GM12878 (cell line): Measurements from ENCODE around the gene CALHM1. TPM values are rescaled to one million over a fixed set of nuclear protein-coding genes. Genes with fewer than 3 reads are reported as not detected.

Experiments used
- ATAC-seq: fragments of 200-7000 bp; cut with Tn5 transposase; 3 replicates; pipeline ENCODE4 v1.9.1; 2020; ENCODE audit warnings: mild to moderate bottlenecking, moderate library complexity
- BruUV-seq: library from RNA; stranded (reverse); fragments of 400-500 nt; replicated peaks from 2 replicates; lab custom pipeline; 2021; lab: Mats Ljungman, UMichigan
- CTCF ChIA-PET: fragments of 300-600 bp; sonication (Branson Sonifier 250); formaldehyde crosslinking; extraction: SDS; loops from one replicate; lab custom pipeline; 2021; ENCODE audit warnings: inconsistent platforms; lab: Yijun Ruan, JAX
- POLR2A ChIA-PET: fragments of 350-600 bp; formaldehyde crosslinking; extraction: SDS; loops from one replicate; lab custom pipeline; 2021; ENCODE audit warnings: inconsistent platforms; lab: Charles Lee
- RAD21 ChIA-PET: fragments of 300-600 bp; sonication (Branson Sonifier 250); formaldehyde crosslinking; loops from one replicate; lab custom pipeline; 2023; ENCODE audit warnings: antibody characterized with exemption; ENCODE audit not compliant: unreplicated experiment; lab: Charles Lee
- SMC1A ChIA-PET: fragments of 300-600 bp; sonication (Branson Sonifier 250); formaldehyde crosslinking; loops from one replicate; lab custom pipeline; 2023; ENCODE audit not compliant: unreplicated experiment, uncharacterized antibody; lab: Charles Lee
- DNase-seq: peaks from one replicate; pipeline ENCODE4 v3.0.0-alpha.2; 2011; ENCODE audit warnings: low read depth, low spot score
- FAIRE-seq: peaks from 3 replicates; lab custom pipeline; 2011; peaks lifted over from hg19 to GRCh38; lab: Jason Lieb, UNC
- H2AFZ ChIP-seq: 2 replicates; pipeline ENCODE4 v1.6.0; 2011; ENCODE audit warnings: low read depth, low read length, control low read depth; ENCODE audit not compliant: control insufficient read depth
- H3K27ac ChIP-seq: 2 replicates; pipeline ENCODE4 v1.5.1; 2011; ENCODE audit warnings: control low read depth; ENCODE audit not compliant: control insufficient read depth, insufficient read depth
- H3K27me3 ChIP-seq, 2 experiments: replicated peaks in 1 of 2; 2 replicates each; pipeline versions ENCODE4 v1.6.0 to v1.6.1; 2011; ENCODE audit warnings: low read length in 1 of 2; ENCODE audit not compliant: control insufficient read depth in 2 of 2, insufficient read depth in 2 of 2
- H3K36me3 ChIP-seq, 2 experiments: 2 replicates each; pipeline ENCODE4 v1.5.1; 2011; ENCODE audit warnings: low read length in 1 of 2; ENCODE audit not compliant: control insufficient read depth in 2 of 2, insufficient read depth in 2 of 2
- H3K4me1 ChIP-seq: 2 replicates; pipeline ENCODE4 v1.6.1; 2011; ENCODE audit warnings: mild to moderate bottlenecking, low read length, moderate library complexity, mixed read lengths; ENCODE audit not compliant: control insufficient read depth, insufficient read depth
- H3K4me2 ChIP-seq: 2 replicates; pipeline ENCODE4 v1.6.0; 2011; ENCODE audit warnings: control low read depth; ENCODE audit not compliant: control insufficient read depth, insufficient read depth
- H3K4me3 ChIP-seq: fragments of 200-600 bp; sonication (generic); 2 replicates; pipeline ENCODE4 v1.5.1; 2016
- H3K79me2 ChIP-seq: 2 replicates; pipeline ENCODE4 v1.6.0; 2011; ENCODE audit warnings: low read length; ENCODE audit not compliant: control insufficient read depth, insufficient read depth
- H3K9ac ChIP-seq: 2 replicates; pipeline ENCODE4 v1.8.0; 2011; ENCODE audit warnings: low read length, control low read depth, mixed read lengths; ENCODE audit not compliant: control insufficient read depth, insufficient read depth
- H3K9me3 ChIP-seq: replicated peaks from 3 replicates; pipeline ENCODE4 v1.5.1; 2011; ENCODE audit warnings: mild to moderate bottlenecking, low read length; ENCODE audit not compliant: control insufficient read depth, insufficient read depth
- H4K20me1 ChIP-seq: 2 replicates; pipeline ENCODE4 v1.6.0; 2011; ENCODE audit not compliant: control insufficient read depth, insufficient read depth
- CHD4 ChIP-seq: fragments of 200-600 bp; sonication (generic); IDR thresholded peaks from 2 replicates; pipeline ENCODE4 v1.6.1; 2016; ENCODE audit warnings: mild to moderate bottlenecking
- LARP7 ChIP-seq: fragments of 450-650 bp; IDR thresholded peaks from 2 replicates; pipeline ENCODE4 v1.6.1; 2017; ENCODE audit warnings: mild to moderate bottlenecking
- POLR2A ChIP-seq: IDR thresholded peaks from 2 replicates; pipeline ENCODE4 v1.6.1; 2011; ENCODE audit warnings: low read depth, mild to moderate bottlenecking, low read length
- POU2F2 ChIP-seq: IDR thresholded peaks from 3 replicates; pipeline ENCODE4 v1.6.1; 2011; ENCODE audit warnings: low read depth, mild to moderate bottlenecking, low read length, borderline replicate concordance
- RELB ChIP-seq: fragments of 450-650 bp; IDR thresholded peaks from 2 replicates; pipeline ENCODE4 v1.6.1; 2017; ENCODE audit warnings: low read depth, mild to moderate bottlenecking, moderate library complexity
- STAT1 ChIP-seq: fragments of 450-650 bp; conservative IDR thresholded peaks from 2 replicates; pipeline ENCODE4 v1.6.1; 2014; ENCODE audit warnings: antibody characterized with exemption, mild to moderate bottlenecking
- WGBS: methylation state at CpG from one replicate; pipeline ENCODE4 v1.1.6; 2016; ENCODE audit warnings: low lambda C conversion rate; ENCODE audit not compliant: insufficient replicate concordance, insufficient coverage; ENCODE audit errors: missing lambda C conversion rate; 5-methylcytosine and 5-hydroxymethylcytosine counted together
- in situ Hi-C: fragments of 300-500 bp; cut with MboI; formaldehyde crosslinking; loops from 9 replicates; pipeline ENCODE4 v1.14.3; 2018; ENCODE audit warnings: mixed read lengths
- intact Hi-C: fragments of 100-400 bp; cut with micrococcal nuclease; formaldehyde crosslinking; loops from one replicate; pipeline ENCODE4 v1.14.2; 2022; ENCODE audit not compliant: unreplicated experiment
- polyA plus RNA-seq, 11 experiments: library from polyadenylated mRNA; depleted of rRNA in 4 of 11; unstranded in 6 of 11; stranded (reverse) in 5 of 11; fragments of >200 nt; fragmentation: Nextera tagmentation in 4 of 11; fragmentation: Illumina TruSeq in 1 of 11; extraction: Ambion mirVana in 4 of 11; extraction: Trizol in 1 of 11; gene quantifications; 1 replicate in 1 of 11; 2 replicates in 10 of 11; pipeline versions ENCODE4 v1.2.1 to v1.2.3, GENCODE V29; 2011 to 2016; ENCODE audit warnings: inconsistent platforms in 2 of 11, missing spikeins in 2 of 11, low read depth in 1 of 11
- total RNA-seq, 4 experiments: library from RNA; depleted of rRNA in 3 of 4; stranded (reverse); fragments of >200 nt in 3 of 4; fragmentation: Illumina TruSeq in 1 of 4; extraction: Trizol in 1 of 4; gene quantifications; 2 replicates each; pipeline versions ENCODE4 v1.2.1 to v1.2.3, GENCODE V29; 2013 to 2021

Gene CALHM1
- total and polyA plus RNA-seq, 10 of the 15 experiments (the other 5 are each of a cell fraction or from before 2014, with no cell fraction given), result 0.05 to 1.7 (median 0.17) TPM

DNA sequence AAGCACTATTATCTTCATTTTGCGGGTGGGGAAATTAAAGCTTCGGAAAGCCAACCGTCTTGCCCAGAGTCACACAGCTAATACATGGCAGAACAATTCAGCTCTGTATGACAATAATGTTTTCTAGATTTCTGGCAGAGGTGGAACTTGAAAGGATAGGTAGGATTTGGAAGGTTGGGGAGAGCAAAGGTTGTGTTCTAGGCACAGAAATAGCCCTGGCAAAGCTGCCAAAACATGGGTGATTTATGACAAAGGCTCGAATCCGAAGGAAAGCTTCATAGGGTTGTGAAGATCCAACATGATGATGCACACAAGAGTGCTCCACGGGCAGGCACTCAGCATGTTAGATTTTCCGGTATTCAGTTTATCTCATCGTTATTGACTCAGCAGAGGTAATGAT lies 43.1 kb downstream of the CALHM1 start:
- H3K27me3 ChIP-seq, result no peaks in the 10 kb centered on the region
- DNase-seq, result no peak
- SMC1A ChIA-PET, result interaction anchor here (0.6 to 5.3 kb wide), 15 partner anchors 9 to 753 kb away, joined by 3 to 85 read pairs (median 8); partner anchors contain the start of gene CALHM3
- POLR2A ChIA-PET, result interaction anchor here (1.1 kb wide), 1 partner anchor 73 kb away, joined by 4 read pairs; no protein-coding TSS in a partner anchor
- H2AFZ ChIP-seq, result no peak overlapping the region
- 85% methylated on average over 8 of the region's 8 CpGs for WGBS
- H3K4me1 ChIP-seq, result no peaks in the 10 kb centered on the region
- in situ Hi-C loops (loop anchor here (5.0 kb wide), 1 partner anchor 62 kb away; the partner anchor contains the start of gene CALHM3), intact Hi-C loops (loop anchor here (10.0 kb wide), 1 partner anchor 179 kb away; no protein-coding TSS in a partner anchor)
- no peak for ATAC-seq
- H3K36me3 ChIP-seq, result peaks cover 41 to 70% of the 10 kb centered on the region in 2 experiments
- CTCF ChIA-PET, result interaction anchor here (0.6 to 8.0 kb wide), 17 partner anchors 9 to 601 kb away, joined by 3 to 195 read pairs (median 5); partner anchors contain the start of genes ATP5MK, CALHM2, CALHM3 and PDCD11
- no TSS peak for BruUV-seq
- no peak overlapping the region for H3K27ac ChIP-seq
- no peak for FAIRE-seq
- no peaks in the 10 kb centered on the region for H4K20me1 ChIP-seq
- no peaks in the 10 kb centered on the region; the same call in 1 of the 2 replicates for H3K79me2 ChIP-seq
- H3K9me3 ChIP-seq, result no peaks in the 10 kb centered on the region
- RAD21 ChIA-PET, result interaction anchor here (0.8 to 7.6 kb wide), 9 partner anchors 19 to 271 kb away, joined by 3 to 66 read pairs (median 8); partner anchors contain the start of genes ATP5MK, CALHM2, CALHM3 and PDCD11
- no peak for TF ChIP-seq POLR2A
- no peak for TF ChIP-seq CHD4
- no peak for TF ChIP-seq STAT1
- TF ChIP-seq POU2F2, result no peak
- TF ChIP-seq LARP7, result no peak
- TF ChIP-seq RELB, result no peak
- no peak overlapping the region for H3K4me3 ChIP-seq
- H3K9ac ChIP-seq, result no peak overlapping the region
- H3K4me2 ChIP-seq, result no peak overlapping the region
